HG03342 (cell line): ENCODE measurements around the gene GABRG3.
"Not testable (repeated sequence)": the region's sequence is repeated elsewhere in the genome, so short reads cannot be mapped to it uniquely, and the experiment has no call there.

Experiments
- ATAC-seq: cut with Tn5 transposase; IDR thresholded peaks from one replicate; pipeline ENCODE4 v1.9.1; 2021; ENCODE audit warnings: mild to moderate bottlenecking, moderate library complexity; ENCODE audit not compliant: unreplicated experiment

GABRG3 gene

DNA sequence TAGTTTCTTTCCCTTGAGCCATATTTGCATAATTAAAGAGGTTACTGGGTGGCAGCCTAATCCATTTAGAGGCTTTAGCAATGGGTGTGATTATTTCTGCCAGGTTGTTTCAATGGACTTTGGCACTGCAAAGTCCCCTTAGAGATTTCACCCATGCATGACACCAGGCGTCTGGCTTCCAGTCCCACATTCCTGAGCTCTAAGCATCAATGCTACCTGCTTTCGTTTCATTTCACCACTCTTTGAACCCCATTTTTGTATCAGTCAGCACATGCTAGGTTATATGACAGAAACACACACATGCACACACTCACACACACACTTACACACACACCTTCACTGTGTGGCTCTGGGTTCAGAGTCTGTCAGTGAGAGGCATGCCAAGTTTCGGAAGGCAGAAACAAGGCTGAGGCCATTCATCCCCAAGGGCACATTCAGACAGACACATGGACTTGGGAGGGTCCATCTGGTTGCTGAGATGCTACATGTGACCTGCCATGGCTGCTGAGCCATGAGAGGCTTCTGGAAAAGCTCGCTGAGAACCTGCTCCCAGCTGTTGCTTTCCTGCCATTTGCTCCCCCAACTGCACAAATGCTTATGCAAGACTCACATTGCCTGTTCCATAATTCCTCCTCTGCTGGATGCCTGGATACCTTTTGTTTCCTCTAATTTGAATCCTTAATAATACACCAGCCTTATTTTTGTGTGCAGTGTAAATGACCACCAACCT, 354.1 kb downstream of the GABRG3 start:
- ATAC-seq = no peak

GRCh38 chr15:27327467-27328025, 356.6 kb downstream of the GABRG3 start:
- ATAC-seq = no peak

GRCh38 chr15:27328186-27328585, 357.2 kb downstream of the GABRG3 start:
- no peak for ATAC-seq

- no peak for ATAC-seq
Observed at GRCh38 chr15:27328608-27329007, 357.6 kb downstream of the GABRG3 start.

- no peak for ATAC-seq
Observed at GRCh38 chr15:27330326-27330725, 359.3 kb downstream of the GABRG3 start.

DNA sequence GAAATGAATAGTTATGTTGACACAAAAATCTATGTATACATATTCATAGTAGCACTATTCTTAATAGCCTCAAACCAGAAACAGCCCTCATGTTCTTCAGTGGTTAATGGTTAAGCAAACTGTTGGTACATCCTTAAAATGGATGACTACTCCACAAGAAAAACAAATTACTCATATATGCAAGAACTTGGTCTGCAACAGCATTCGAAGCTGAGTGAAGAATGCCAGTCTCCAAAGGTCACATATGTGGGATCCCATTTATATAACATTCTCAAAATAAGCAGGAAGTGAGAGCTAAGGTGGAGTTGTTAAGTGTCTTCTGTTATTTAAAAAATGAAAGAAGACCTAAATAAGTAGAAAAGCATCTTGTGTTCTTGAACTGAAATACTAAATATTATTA, 365.7 kb downstream of the GABRG3 start:
- no peak for ATAC-seq

DNA sequence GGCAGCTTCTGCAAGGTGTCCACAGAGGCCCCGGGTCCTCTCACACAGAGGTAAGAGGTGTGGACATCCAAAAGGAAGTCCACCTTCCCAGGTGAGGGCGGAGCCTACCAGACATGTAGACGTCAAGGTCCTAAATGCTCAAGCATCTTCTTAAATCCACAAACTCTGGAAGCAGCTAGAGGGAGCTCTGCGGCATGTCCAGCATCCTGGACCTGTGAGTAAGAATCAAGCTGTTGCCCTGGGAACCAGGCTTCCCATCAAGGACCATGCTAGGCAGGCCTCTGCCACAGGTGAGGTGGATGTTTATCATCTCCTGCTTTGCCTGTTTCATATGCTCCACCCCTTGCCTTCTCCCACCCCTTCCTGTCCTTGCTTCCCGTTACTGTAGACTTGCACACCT, 368.2 kb downstream of the GABRG3 start:
- no peak for ATAC-seq

DNA sequence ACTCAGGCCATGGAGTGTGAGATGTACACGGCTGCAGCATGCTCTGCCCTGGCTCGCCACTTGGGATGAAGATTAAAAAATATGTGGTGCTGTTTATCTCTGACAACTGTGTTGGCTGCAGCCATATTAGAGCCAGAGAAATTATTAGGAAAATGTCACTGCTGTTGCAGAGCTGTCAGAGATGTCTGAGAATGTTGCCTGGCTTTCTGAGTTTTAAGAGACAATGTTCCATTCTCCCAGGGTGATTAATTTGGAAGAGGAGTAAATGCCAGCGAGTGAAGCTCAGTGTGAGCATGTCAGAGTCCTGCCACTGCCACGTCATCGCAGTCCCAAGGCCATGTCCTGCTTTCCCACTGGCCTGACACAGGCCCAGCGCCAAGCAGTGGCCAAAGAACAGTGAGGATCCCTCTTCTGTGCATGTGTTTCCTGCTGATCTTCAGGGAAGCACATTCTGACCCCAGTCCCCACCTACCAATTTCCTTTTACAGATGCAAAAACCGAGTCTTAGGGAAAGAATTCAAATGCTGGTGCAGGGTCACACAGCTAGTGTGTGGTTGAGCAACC, 370.9 kb downstream of the GABRG3 start:
- no peak for ATAC-seq

DNA sequence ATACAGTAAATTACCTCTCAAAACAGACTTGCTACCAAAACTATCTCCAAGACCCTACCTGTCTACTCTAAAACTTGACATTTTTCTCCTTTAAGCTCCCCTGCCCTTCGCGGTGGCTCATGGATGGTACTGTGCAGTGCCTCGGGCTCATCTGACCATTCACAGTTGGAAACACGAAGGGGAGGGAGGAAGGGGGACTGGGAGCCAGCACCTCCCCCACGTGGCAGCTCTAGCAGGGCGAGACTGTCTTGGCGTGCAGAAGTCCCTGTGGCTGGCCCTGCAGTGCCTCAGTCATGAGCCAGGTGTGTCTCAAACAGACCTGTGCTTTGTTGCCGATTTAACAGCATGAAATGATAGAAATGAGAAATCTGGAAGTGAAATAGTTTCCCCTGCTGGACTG, 372.0 kb downstream of the GABRG3 start:
- no peak for ATAC-seq

GRCh38 chr15:27352136-27352535, 381.2 kb downstream of the GABRG3 start:
- ATAC-seq = no peak

- no peak for ATAC-seq
Observed at GRCh38 chr15:27353856-27354255, 382.9 kb downstream of the GABRG3 start.

DNA sequence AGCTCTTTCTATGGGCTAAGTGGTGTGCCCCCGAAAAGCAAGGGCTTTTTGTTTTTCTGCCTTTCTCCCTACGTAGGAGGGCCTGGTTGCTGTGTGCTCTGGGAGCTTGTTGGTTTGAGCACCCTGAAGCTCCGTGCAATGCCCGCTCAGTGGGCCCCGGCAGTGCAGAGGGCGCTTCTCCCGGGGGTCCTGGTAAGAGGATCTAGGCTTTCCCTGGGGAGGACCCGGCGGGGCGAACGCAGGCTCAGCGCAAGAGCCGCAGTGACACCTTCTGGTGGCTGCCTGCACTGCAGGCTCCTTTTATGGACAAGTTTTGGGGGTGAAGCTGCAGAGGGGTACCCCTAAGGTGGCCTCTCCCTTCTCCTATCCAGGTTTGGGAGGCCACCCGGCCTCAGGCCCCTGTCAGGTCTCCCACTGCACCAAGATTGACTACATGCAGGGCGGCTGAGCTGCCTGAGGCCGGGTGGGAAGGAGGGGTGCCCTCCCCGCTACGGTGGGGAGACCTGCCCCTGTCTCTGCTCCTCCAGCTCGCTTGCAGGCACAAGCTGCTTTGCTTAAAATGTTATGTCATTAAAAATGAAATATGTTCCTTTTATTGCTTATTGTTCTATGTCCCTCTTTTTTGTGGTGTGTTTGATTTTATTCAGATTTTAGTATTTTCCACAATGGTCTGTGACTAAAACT, 387.9 kb downstream of the GABRG3 start:
- ATAC-seq = no peak

DNA sequence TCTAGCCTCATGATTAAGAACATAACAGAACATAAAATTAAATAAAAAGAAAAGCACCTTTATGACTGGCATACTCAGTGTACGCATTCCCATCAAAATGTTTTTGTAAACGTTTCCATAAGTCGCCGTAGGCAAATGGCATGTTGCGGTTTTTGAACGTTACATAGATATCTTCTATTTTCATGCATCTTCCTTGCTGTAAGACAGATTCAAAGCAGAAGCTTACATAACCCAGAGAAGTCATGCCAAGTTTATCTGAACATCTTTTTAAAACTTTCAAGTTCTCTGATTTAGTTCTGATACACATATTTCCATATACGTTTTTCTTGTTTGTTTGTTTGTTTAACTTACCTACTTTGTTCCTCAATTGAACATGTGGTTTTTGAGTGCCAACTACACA, 388.6 kb downstream of the GABRG3 start:
- no peak for ATAC-seq

DNA sequence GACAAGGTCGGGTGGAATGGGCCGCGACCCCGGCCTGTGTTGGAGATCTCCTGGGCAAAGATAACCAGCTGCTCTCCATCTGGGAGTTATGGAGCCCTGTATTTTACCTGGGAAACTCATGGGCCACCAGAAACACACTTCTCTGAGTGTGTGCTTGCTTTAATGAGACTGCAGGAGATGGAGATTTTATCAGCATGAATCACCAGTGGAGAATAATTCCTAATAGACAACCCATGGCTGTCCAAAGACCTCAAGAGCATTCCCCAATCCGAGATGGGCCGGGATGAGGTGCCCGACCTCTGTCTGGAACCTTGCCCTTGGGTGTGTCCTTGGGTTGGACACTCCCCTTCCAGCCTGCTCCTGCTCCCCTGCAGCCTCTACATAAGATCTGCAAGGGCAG, 389.3 kb downstream of the GABRG3 start:
- ATAC-seq = no peak

DNA sequence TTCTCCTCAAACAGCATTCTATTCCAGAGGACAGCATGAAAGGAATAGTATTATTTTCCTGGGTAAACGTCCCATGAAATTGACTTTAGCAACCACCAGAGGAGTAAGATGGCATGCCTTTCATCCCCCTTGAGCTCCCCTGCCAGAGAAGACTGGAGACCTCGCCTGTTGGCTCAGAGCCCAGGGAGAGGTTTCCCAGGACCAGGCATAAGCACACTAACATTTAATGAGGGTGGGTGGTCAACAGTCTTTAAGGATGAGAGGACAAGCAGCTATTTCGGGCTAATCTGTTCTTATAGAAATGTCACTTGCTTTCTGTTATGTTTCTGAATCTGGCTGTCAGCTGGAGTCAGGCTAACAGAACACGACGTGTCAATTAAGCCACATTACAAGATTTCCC, 390.5 kb downstream of the GABRG3 start:
- ATAC-seq = no peak

DNA sequence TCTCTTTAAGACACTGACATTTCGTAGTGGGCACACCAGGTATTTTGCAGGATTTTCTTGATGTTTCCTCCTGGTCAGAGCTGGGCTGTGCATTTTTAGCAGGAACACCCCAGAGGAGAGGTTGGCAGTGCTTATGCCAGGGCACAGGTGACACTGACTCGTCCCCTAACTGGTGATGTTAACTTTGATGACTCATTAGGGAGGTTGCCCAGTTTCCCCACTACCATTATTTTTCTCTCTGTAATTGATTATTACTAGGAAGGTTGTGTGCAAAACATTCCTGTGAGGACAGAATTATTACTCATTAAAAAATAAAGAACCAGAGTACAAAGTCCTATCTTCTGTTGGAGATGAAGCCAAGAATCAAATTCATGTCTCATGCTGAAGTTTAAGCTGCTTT, 394.5 kb downstream of the GABRG3 start:
- ATAC-seq = no peak

DNA sequence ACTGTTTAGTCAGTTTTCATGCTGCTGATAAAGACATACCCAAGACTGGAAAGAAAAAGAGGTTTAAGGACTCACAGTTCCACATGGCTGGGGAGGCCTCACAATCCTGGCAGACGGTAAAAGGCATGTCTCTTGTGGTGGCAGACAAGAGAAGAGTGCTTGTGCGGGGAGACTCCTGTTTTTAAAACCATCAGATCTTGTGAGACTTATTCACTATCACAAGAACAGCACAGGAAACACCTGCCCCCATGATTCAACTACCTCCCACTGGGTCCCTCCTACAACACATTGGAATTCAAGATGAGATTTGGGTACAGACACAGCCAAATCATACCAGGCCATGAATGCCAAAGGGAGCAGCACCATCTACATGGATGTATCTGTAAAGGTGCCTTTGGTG, 406.4 kb downstream of the GABRG3 start:
- ATAC-seq = not testable (repeated sequence)

GRCh38 chr15:27382361-27383025, 411.5 kb downstream of the GABRG3 start:
- no peak for ATAC-seq

GRCh38 chr15:27383726-27384125, 412.7 kb downstream of the GABRG3 start:
- ATAC-seq = no peak

GRCh38 chr15:27392163-27392562, 421.2 kb downstream of the GABRG3 start:
- no peak for ATAC-seq

GRCh38 chr15:27396521-27396920, 425.5 kb downstream of the GABRG3 start:
- no peak for ATAC-seq
